M059J (cell line): ENCODE measurements around the gene TNS3. TPM values are rescaled to one million over a fixed set of nuclear protein-coding genes. Genes with fewer than 3 reads are reported as not detected.
A peak's percentile ranks its signal among the peaks of the same experiment; 100 is the strongest.

Source experiments
- DNase-seq: peaks from one replicate; pipeline ENCODE4 v3.0.0-alpha.2; 2012; ENCODE audit warnings: low read depth
- total RNA-seq: library from RNA; depleted of rRNA; stranded (reverse); fragments of >200 nt; shearing (Covaris generic); gene quantifications from 2 replicates; pipeline ENCODE4 v1.2.3, GENCODE V29; 2014

Gene TNS3
- total RNA-seq, 1 experiment from 2014 or later: 115 TPM

GRCh38 chr7:47228386-47229014 is 353.4 kb downstream of the TNS3 start:
- no peak for DNase-seq

- DNase-seq: peak; percentile 97
These were observed 354.1 kb downstream of the TNS3 start for GRCh38 chr7:47227762-47228177.

- no peak for DNase-seq
These were observed 355.2 kb downstream of the TNS3 start for GRCh38 chr7:47226696-47227095.

- no peak for DNase-seq
These were observed 356.4 kb downstream of the TNS3 start for GRCh38 chr7:47225387-47226131.
